Esophagus muscularis mucosa (tissue), 4 donors: ENCODE data around the gene VASH2. TPM values are rescaled to one million over a fixed set of nuclear protein-coding genes. Genes with fewer than 3 reads are reported as not detected.
"Not testable (repeated sequence)": the region's sequence is repeated elsewhere in the genome, so short reads cannot be mapped to it uniquely, and the experiment has no call there.

Source experiments
- DNase-seq: peaks from one replicate; pipeline ENCODE4 v3.0.0-alpha.2; 2017; ENCODE audit errors: extremely low spot score
- H3K27ac ChIP-seq, 4 donors: fragments of 200-600 bp; sonication (generic); replicated peaks in 1 of 4; 1 replicate in 3 of 4; 2 replicates in 1 of 4; pipeline ENCODE4 v1.5.1; 2016 to 2019; ENCODE audit warnings: mild to moderate bottlenecking in 1 of 4
- H3K27me3 ChIP-seq, 4 donors: fragments of 200-600 bp; sonication (generic); one replicate each; pipeline versions ENCODE4 v1.5.1 to v1.6.0; 2016 to 2019
- H3K36me3 ChIP-seq, 4 donors: fragments of 200-600 bp; sonication (generic); one replicate each; pipeline ENCODE4 v1.5.1; 2016 to 2019
- H3K4me1 ChIP-seq, 4 donors: fragments of 200-600 bp; sonication (generic); one replicate each; pipeline ENCODE4 v1.5.1; 2016 to 2019
- H3K4me3 ChIP-seq, 4 donors: fragments of 200-600 bp; sonication (generic); 1 replicate in 2 of 4; 2 replicates in 2 of 4; pipeline ENCODE4 v1.5.1; 2016 to 2019; ENCODE audit warnings: mild to moderate bottlenecking in 4 of 4, moderate library complexity in 1 of 4
- H3K9me3 ChIP-seq, 4 donors: fragments of 200-600 bp; sonication (generic); 1 replicate in 3 of 4; 2 replicates in 1 of 4; pipeline ENCODE4 v1.5.1; 2016 to 2019
- EP300 ChIP-seq: sonication (generic); formaldehyde crosslinking; IDR thresholded peaks from one replicate; pipeline ENCODE4 v1.6.1; 2017; ENCODE audit warnings: antibody characterized with exemption
- POLR2A ChIP-seq: fragments of 450-650 bp; IDR thresholded peaks from one replicate; pipeline ENCODE4 v1.6.1; 2017; ENCODE audit warnings: antibody characterized with exemption, moderate library complexity, mild to moderate bottlenecking, low read depth
- POLR2AphosphoS5 ChIP-seq, 2 donors: sonication (generic); formaldehyde crosslinking; IDR thresholded peaks; one replicate each; pipeline ENCODE4 v1.6.1; 2017; ENCODE audit warnings: antibody characterized with exemption in 2 of 2
- WGBS: methylation state at CpG from one replicate; pipeline ENCODE4 v1.1.5; 2018; 5-methylcytosine and 5-hydroxymethylcytosine counted together
- intact Hi-C: fragments of 100-400 bp; cut with DNase I; formaldehyde crosslinking; loops from one replicate; pipeline ENCODE4 v1.15.1; 2023
- total RNA-seq, 4 donors: library from RNA; depleted of rRNA; stranded (reverse); fragments of >200 nt; gene quantifications; one replicate each; pipeline versions ENCODE4 v1.1.0 to v1.2.1, GENCODE V29; 2016
- TF ChIP-seq, protein P1 (sequence below), 3 experiments: fragments of 200-600 bp in 2 of 3; fragments of 450-650 bp in 1 of 3; sonication (generic) in 2 of 3; IDR thresholded peaks; one replicate each; pipeline ENCODE4 v1.5.1; 2017 to 2019; ENCODE audit warnings: antibody characterized with exemption in 3 of 3, mild to moderate bottlenecking in 2 of 3, moderate library complexity in 1 of 3

VASH2 gene
- total RNA-seq, 4 donors from 2014 or later: 1.9 to 8.3 (median 2.6) TPM

DNA sequence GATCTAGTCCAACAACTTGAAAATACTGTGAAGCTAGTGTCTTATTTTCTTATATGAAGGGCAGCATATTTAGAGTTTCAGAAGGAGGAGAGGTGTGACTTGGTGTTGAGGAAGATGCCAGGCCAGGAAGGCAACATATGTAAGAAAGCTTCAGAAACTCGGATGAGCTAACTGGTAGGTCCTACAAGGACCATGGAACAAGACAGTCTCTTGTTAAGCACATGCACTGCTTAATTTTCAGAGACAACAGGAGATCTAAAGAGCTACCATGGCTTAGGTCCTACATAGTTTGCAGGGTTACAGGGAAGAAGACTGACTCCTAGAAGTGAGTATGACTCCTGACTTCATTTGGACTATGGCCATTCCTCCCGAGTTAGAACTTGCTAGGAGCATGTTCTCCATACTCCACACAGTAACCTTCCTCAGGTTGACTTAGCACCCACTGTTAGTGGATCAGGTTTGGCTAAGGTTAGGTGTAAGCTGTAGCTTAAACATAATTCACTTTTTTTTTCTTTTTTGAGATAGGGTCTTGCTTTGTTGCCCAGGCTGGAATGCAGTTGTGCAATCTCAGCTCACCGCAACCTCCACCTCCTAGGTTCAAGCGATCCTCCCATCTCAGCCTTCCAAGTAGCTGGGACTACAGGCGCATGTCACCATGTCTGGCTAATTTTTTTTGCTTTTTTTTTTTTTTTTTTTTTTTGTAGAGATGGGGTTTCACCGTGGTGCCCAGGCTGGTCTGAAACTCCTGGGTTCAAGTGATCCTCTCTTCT is 34.4 kb downstream of the VASH2 start:
- H3K27me3 ChIP-seq: no peaks in the 10 kb centered on the region
- intact Hi-C loops: no loop called here
- peaks cover 0 to 9% (median 3%) of the 10 kb centered on the region in 4 donors for H3K36me3 ChIP-seq
- 95% methylated on average over 6 of the region's 6 CpGs for WGBS
- no peak overlapping the region for H3K4me3 ChIP-seq
- H3K27ac ChIP-seq: no peak overlapping the region
- H3K4me1 ChIP-seq: peaks cover 27 to 44% (median 34%) of the 10 kb centered on the region in 4 donors
- TF ChIP-seq POLR2A (no peak), EP300 (no peak), POLR2AphosphoS5 (IDR thresholded peaks at IDR 0.05) (no peak)
- TF ChIP-seq, protein P1, sequence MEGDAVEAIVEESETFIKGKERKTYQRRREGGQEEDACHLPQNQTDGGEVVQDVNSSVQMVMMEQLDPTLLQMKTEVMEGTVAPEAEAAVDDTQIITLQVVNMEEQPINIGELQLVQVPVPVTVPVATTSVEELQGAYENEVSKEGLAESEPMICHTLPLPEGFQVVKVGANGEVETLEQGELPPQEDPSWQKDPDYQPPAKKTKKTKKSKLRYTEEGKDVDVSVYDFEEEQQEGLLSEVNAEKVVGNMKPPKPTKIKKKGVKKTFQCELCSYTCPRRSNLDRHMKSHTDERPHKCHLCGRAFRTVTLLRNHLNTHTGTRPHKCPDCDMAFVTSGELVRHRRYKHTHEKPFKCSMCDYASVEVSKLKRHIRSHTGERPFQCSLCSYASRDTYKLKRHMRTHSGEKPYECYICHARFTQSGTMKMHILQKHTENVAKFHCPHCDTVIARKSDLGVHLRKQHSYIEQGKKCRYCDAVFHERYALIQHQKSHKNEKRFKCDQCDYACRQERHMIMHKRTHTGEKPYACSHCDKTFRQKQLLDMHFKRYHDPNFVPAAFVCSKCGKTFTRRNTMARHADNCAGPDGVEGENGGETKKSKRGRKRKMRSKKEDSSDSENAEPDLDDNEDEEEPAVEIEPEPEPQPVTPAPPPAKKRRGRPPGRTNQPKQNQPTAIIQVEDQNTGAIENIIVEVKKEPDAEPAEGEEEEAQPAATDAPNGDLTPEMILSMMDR (IDR thresholded peaks at IDR 0.05): no peak
- no peaks in the 10 kb centered on the region for H3K9me3 ChIP-seq
- no peak for DNase-seq

DNA sequence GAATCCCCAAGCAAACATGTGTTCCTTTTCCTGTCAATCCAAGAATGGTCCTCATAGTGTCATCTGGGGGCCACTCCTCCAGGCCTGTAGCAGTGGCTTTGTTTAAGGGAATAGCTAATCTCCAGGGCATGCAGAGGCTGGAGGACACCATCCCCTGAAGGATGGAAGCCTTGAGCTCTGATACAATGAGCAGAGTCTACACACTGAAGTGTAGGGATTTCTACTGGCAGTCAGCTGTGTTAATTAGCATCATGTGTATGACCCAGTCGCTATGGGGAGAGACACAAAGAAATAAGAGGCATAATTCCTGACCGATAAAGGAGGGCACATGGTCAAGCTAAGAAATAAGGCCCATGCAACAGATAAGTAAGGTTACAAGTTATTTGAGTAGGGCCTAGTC is 36.2 kb downstream of the VASH2 start:
- no peaks in the 10 kb centered on the region for H3K27me3 ChIP-seq
- intact Hi-C loops: no loop called here
- 83% methylated on average over 2 of the region's 2 CpGs for WGBS
- H3K36me3 ChIP-seq: peaks cover 0 to 22% (median 8%) of the 10 kb centered on the region in 4 donors
- no peak for DNase-seq
- H3K4me3 ChIP-seq: no peak overlapping the region
- no peak for TF ChIP-seq POLR2AphosphoS5 (IDR thresholded peaks at IDR 0.05)
- no peak for TF ChIP-seq POLR2A
- TF ChIP-seq EP300: no peak
- TF ChIP-seq, protein P1 (IDR thresholded peaks at IDR 0.05): no peak
- no peak overlapping the region for H3K27ac ChIP-seq
- peaks cover 10 to 25% (median 15%) of the 10 kb centered on the region in 4 donors for H3K4me1 ChIP-seq
- no peaks in the 10 kb centered on the region for H3K9me3 ChIP-seq

GRCh38 chr1:212987702-212988322 is 37.5 kb downstream of the VASH2 start:
- WGBS: 40% methylated on average over 6 of the region's 6 CpGs
- H3K36me3 ChIP-seq: peaks cover 0 to 34% (median 17%) of the 10 kb centered on the region in 4 donors
- intact Hi-C loops: no loop called here
- no peaks in the 10 kb centered on the region for H3K9me3 ChIP-seq
- no peaks in the 10 kb centered on the region for H3K27me3 ChIP-seq
- peaks cover 0 to 14% (median 5%) of the 10 kb centered on the region in 4 donors for H3K4me1 ChIP-seq
- TF ChIP-seq, protein P1 (IDR thresholded peaks at IDR 0.05): no peak
- TF ChIP-seq POLR2AphosphoS5 (IDR thresholded peaks at IDR 0.05) (no peak), EP300 (no peak), POLR2A (no peak)
- no peak overlapping the region for H3K27ac ChIP-seq
- H3K4me3 ChIP-seq: no peak overlapping the region
- no peak for DNase-seq

DNA sequence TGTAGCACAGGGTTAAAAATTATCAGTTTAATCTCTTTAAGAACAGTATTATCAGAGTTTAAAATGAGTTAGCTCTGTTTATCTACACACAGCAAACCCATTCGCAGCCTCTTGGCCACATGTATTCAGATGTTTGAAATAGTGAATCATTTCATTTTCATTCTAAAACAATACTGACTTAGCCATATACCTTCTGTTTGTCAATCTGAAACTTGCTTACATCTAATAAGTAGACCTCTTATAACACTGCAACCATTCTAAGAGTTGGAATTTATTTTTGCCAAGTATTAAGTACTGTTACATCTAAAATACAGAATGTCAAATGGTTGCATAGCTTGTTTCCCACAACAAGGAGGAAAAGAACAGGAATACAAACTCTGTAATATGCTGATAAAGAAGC is 39.9 kb downstream of the VASH2 start:
- Histone ChIP-seq H3K27ac (no peak overlapping the region), H3K36me3 (peaks cover 0 to 57% (median 30%) of the 10 kb centered on the region in 4 donors), H3K27me3 (no peaks in the 10 kb centered on the region), H3K4me1 (peaks cover 0 to 14% (median 8%) of the 10 kb centered on the region in 4 donors), H3K4me3 (no peak overlapping the region), H3K9me3 (no peaks in the 10 kb centered on the region)
- intact Hi-C loops: no loop called here
- no peak for DNase-seq
- 64% methylated on average over 1 of the region's 1 CpG for WGBS
- TF ChIP-seq POLR2AphosphoS5 (IDR thresholded peaks at IDR 0.05) (no peak), POLR2A (no peak)
- TF ChIP-seq, protein P1 (IDR thresholded peaks at IDR 0.05): no peak

DNA sequence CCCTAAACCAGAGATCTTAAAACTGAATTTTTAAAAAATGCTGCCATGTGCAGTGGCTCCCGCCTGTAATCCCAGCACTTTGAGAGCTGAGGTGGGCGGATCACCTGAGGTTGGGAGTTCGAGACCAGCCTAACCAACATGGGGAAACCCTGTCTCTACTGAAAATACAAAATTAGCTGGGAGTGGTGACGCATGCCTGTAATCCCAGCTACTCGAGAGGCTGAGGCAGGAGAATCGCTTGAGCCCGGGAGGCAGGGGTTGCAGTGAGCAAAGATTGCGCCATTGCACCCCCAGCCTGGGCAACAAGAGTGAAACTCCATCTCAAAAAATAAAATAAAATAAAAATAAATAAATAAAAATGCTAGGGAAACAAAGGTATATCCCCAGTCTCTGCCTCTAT is 43.6 kb downstream of the VASH2 start:
- H3K9me3 ChIP-seq, H3K4me1 ChIP-seq, H3K27me3 ChIP-seq, H3K4me3 ChIP-seq, DNase-seq, H3K27ac ChIP-seq: not testable (repeated sequence)
- WGBS: 97% methylated on average over 8 of the region's 8 CpGs
- H3K36me3 ChIP-seq: peaks cover 23 to 91% (median 59%) of the 10 kb centered on the region in 4 donors
- intact Hi-C loops: loop anchor here (2.0 kb wide), 1 partner anchor 181 kb away; no protein-coding TSS in a partner anchor
